Activated CD8-positive, alpha-beta memory T cell treated with anti-CD3 and anti-CD28 coated beads, Interleukin-2, amount 50 U/mL, for 24 hours (primary cell): ENCODE data around the gene NEIL3.
A peak's percentile ranks its signal among the peaks of the same experiment; 100 is the strongest.

Experiments
- DNase-seq: peaks from one replicate; pipeline ENCODE4 v3.0.0-alpha.2; 2020; ENCODE audit errors: extremely low read depth

The NEIL3 gene

GRCh38 chr4:177309522-177310371 is at the start of gene NEIL3:
NEIL3 (plus strand) TSS chr4:177309874; CDS start chr4:177309954, 80 bp downstream.
- peak; percentile 91 for DNase-seq

GRCh38 chr4:177263818-177264217 is 45.9 kb upstream of the NEIL3 start:
- no peak for DNase-seq

DNA sequence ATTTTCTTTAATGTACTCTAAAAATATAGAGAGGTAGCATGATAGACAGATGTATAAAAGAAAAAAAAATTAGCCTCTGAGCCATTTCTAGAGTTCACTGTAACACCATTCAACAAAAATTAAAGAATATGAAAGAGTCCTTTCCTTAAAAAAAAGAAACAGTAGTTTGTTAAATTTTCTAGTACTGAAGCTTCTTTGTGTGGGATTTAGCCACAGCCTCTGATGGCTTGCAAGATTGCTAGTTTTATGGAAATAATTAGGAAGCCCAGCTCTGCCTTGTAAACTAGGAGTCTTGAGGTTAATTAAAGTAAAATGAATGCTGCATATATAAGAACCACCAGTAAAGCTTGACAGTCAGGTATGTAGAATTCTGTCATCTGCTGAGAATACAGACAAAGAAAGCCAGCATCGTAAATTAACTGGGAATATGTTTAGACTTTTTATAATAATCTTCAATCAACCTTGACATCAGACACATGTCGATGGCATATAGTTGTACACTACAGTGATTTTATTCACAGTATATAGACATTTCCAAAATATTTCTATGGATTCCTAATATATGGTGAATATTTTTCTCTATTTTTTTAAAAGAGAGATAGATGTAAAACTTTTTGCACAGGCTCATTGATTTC is 44.8 kb upstream of the NEIL3 start:
- DNase-seq = no peak

- DNase-seq = no peak
These were observed 43.9 kb upstream of the NEIL3 start for GRCh38 chr4:177265729-177266128.

- DNase-seq = no peak
These were observed 43.2 kb upstream of the NEIL3 start for GRCh38 chr4:177266506-177266905.

GRCh38 chr4:177267911-177268310 is 41.8 kb upstream of the NEIL3 start:
- no peak for DNase-seq

DNA sequence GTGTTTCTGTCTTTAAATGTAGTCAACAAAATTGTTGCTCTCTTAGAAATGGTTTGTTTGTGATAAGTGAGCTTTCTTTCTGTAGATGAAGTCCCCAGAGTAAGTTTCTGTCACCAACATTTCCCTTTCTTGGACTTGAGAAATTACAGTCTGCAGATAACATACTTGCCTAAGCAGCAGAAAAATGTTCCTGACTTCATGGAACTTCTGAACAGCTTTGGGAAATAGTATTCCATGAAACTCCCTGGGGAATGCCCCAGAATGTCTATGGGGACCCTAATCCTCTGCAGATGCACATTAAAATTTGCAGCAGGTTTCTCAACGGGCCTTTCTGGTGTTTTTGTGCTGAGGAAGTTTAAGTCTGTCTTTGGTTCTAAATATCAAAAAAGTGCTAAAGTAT is 38.6 kb upstream of the NEIL3 start:
- no peak for DNase-seq

DNA sequence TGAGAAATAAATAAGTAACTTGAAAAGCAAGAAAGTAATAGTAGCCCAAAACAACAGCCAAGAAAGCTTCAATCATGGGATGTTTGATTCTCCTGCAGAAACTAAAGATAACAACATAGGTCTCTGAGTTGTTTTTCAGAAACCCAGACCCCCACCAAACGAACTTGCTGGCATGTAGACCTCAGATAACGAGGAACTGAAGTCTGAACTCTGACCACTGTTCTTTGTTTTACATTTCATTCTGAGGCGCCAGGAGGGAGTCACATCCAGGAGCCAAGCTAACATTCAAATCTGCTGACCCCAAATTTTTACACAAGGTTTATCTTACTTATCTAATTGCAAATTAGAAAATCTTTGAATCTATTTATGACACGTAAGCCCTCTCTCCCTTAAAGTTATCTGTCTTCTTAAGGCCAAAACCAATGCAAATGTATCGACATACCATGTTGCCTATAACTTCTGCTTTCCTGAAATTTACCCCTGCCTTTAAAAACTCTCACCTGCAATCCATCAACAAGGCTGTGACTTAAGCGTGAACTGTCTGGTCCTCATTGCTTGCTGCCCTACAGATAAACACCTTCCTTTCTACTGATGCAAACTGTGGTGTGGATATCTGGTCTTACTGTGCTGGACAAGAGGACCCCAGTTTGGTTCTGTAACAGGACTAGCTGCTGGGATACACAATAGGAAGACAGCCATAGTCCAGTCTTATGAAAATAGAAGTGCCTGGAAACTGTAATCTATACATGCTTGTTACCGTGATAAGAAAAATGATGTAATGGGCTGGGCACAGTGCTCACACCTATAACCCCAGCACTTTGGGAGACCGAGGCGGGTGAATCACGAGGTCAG is 37.5 kb upstream of the NEIL3 start:
- no peak for DNase-seq

GRCh38 chr4:177275999-177276398 is 33.7 kb upstream of the NEIL3 start:
- no peak for DNase-seq

DNA sequence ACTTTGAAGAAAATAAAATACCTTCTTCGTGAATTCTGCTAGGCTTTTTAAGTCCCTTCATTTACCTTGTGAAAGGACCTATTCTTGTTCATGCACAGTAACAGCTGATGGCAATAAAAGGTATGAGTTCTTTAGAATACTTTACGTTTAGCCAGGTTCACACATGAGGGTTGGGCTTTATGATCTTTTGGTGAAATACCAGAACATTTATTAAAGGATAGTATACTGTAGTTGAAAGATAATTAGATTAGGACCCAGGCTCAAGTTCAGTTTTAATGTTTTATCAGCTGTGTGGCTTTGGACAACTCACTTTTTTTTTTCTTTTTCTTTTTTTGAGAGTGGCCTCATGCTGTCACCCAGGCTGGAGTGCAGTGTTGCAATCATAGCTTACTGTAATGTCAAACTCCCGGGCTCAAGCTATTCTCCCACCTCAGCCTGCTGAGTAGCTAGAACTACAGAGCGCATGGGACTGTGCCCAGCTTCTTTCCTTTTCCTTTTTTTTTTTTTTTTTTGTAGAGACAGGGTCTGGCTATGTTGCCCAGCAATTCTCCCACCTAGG is 28.2 kb upstream of the NEIL3 start:
- DNase-seq = no peak

- no peak for DNase-seq
These were observed 27.3 kb upstream of the NEIL3 start for GRCh38 chr4:177282284-177282835.

DNA sequence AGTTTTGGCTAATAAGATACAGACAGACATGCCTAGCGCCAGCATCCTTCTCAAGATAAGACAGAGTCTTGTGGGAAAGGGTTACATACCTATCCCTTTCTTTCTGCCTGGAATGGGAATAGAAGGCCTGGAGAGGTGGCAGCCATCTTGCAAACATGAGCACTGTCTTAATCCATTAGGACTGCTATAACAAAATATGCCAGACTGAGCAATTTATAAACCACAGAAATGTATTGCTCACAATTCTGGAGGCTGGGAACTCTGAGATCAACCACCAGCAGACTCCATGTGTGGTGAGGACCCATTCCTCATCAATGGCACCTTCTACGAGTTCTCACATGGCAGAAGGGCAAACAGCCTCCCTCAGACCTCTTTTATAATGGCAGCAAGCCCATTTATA is 26.5 kb upstream of the NEIL3 start:
- DNase-seq = no peak

DNA sequence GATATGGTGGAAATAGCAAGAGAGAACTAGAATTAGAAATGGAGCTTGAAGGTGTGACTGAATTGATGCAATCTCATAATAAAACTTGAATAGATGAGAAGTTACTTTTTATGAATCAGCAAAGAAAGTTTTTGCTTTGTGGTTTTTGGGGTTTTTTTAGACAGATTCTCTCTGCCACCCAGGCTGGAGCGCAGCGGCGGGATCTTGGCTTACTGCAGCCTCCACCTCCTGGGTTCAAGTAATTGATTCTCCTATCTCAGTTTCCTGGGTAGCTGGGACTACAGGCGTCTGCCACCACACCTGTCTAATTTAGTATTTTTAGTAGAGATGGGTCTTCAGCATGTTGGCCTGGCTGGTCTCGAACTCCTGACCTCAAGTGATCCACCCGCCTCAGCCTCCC is 23.7 kb upstream of the NEIL3 start:
- no peak for DNase-seq

DNA sequence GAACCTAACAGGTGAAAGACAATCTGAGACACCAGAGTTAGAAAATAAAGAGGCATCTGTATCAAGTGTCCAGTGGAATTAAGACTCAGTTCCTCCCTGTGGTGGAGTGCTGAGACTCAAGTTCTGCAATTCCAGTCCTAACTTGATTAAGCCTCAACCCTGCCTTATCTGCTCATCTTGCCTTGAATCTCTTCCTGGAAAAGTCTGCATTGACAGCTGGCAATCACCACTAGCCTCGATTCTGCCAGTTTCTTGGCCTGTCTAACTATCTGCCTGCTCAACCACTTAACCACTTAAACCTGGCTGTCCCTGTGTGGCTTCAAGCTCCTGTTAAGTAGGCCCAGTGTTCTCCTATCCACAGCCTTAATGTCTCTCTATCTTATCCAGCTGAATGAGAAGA is 22.4 kb upstream of the NEIL3 start:
- DNase-seq = no peak

- DNase-seq = no peak
These were observed 21.3 kb upstream of the NEIL3 start for GRCh38 chr4:177288335-177288734.

- DNase-seq = no peak
These were observed 18.9 kb upstream of the NEIL3 start for GRCh38 chr4:177290780-177291179.

DNA sequence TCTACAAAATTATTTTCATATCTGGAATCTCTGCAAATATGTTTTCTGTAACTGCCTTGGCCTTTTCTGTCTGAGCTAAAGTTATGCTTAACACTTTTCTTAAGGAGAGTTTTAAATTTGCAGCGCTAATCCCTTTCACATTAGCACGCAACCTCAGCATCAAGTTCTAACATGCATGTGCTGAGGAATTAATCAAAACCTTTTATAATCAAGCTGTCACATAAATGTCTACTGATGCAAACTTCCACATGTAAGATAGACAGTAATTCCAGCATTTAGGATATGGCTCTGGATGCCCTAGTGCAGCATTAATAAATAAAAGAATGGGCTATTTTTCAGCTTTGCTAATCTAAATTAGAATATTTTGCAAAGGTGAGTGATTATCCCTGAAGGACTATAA is 17.5 kb upstream of the NEIL3 start:
- DNase-seq = no peak

DNA sequence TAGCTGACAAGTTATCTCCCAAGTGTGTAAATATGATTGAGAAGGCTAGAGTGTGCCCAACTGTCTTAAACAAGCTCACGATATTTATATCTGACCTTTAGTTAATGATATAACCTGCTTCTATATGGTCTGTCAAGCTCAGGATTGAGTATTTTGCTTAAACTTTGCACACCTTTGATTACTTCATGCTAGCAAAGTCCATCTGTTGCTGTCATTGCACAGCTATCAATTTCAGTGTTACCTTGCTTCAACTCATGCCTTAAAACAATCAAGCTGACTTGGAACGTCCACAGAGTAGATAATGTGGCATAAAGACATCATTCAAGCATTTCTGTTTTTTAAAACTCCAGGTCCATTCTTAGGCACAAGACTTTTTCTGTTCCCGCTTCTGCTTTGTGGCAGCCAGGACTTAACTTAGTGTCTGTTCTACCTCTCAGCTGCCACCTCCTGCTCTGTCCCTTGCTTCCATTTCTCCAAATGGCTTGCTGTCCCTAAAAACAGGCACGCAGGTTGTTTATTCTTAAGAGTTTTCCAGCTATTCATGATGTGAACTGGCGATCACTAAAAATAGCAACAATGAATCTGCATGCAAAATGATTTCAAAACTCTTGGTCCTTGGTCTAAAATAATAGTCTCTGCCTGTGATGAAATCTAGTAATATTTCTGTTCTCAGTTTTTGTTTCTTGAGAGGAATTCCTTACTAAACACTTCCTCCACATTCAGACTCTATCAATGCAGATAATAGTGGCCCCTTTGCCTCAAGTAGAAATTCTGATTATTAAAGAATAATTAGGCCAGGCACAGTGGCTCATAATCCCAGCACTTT is 16.3 kb upstream of the NEIL3 start:
- DNase-seq = no peak

DNA sequence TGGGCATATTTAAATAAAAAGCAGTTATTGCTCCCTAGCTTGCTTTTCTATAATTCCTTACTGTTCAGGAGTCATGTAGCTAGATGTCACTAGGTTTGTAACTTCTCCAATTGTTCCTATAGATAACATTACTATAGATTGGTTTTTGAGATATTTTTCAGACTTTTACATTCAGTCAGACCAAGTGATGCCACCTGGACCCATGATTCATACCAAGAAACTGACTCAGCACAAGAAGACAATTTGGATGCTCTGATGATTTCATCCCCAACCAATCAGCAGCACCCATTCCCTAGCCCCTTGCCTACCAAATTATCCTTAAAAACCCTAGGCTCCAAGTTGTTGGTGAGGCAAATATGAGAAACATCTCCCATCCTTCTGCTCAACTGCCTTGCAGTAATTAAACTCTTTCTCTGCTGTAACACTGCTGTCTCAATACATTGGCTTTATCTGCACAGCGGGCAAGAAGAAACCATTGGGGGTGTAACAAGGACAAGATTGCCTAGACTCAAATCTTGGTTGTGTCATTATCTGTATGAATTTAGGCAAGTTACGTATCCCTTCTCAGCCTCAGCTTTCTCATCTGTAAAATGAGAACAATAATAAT is 11.8 kb upstream of the NEIL3 start:
- no peak for DNase-seq

DNA sequence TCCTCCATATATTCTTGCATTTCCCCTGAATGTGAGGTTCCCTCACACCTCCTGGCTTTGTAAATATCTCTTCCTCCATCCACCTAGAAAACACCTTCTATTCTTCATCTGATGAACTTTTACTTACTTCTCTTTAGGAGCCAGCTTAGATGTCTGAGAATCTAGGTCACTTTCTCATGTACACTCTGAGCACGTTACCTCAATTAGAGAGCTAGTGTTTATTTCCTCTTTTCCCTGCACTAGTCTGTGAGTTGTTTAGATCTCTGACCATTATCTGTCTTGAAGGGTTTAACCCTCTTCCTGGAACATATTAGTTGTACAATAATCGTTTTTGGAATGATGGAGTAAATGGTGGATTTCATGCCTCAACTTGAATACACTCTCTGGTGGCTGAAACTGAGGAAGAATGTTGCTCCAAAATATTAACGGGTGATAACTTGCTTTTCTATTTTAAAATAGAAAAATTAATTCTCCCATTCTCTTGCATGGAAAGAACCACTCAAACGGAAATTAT is 8.5 kb upstream of the NEIL3 start:
- no peak for DNase-seq
